ENCODE results near the gene PPP3R2. TPM values are rescaled to one million over a fixed set of nuclear protein-coding genes. Genes with fewer than 3 reads are reported as not detected.
A peak's percentile ranks its signal among the peaks of the same experiment; 100 is the strongest.
"Not testable (repeated sequence)": the region's sequence is repeated elsewhere in the genome, so short reads cannot be mapped to it uniquely, and the experiment has no call there.

The PPP3R2 gene
- total RNA-seq, 1 donor from 2014 or later: not detected

- peaks cover 36% of the 10 kb centered on the region for H3K27me3 Mint-ChIP-seq (ENCODE audit: low read depth)
- no peaks in the 10 kb centered on the region for H3K36me3 Mint-ChIP-seq (ENCODE audit: low read depth)
- no peaks in the 10 kb centered on the region for H3K9me3 Mint-ChIP-seq
- peak; percentile 18 for DNase-seq (ENCODE audit: low read depth, low spot score)
- H3K4me3 Mint-ChIP-seq: no peak overlapping the region
- no peak overlapping the region for H3K27ac Mint-ChIP-seq (ENCODE audit: unreplicated experiment)
- H3K4me1 Mint-ChIP-seq: peaks cover 3% of the 10 kb centered on the region
- TF ChIP-seq, protein P1, sequence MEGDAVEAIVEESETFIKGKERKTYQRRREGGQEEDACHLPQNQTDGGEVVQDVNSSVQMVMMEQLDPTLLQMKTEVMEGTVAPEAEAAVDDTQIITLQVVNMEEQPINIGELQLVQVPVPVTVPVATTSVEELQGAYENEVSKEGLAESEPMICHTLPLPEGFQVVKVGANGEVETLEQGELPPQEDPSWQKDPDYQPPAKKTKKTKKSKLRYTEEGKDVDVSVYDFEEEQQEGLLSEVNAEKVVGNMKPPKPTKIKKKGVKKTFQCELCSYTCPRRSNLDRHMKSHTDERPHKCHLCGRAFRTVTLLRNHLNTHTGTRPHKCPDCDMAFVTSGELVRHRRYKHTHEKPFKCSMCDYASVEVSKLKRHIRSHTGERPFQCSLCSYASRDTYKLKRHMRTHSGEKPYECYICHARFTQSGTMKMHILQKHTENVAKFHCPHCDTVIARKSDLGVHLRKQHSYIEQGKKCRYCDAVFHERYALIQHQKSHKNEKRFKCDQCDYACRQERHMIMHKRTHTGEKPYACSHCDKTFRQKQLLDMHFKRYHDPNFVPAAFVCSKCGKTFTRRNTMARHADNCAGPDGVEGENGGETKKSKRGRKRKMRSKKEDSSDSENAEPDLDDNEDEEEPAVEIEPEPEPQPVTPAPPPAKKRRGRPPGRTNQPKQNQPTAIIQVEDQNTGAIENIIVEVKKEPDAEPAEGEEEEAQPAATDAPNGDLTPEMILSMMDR (conservative IDR thresholded peaks at IDR 0.05): peak; percentile 82
These were observed 7.4 kb upstream of the PPP3R2 start for GRCh38 chr9:101601904-101602765.

DNA sequence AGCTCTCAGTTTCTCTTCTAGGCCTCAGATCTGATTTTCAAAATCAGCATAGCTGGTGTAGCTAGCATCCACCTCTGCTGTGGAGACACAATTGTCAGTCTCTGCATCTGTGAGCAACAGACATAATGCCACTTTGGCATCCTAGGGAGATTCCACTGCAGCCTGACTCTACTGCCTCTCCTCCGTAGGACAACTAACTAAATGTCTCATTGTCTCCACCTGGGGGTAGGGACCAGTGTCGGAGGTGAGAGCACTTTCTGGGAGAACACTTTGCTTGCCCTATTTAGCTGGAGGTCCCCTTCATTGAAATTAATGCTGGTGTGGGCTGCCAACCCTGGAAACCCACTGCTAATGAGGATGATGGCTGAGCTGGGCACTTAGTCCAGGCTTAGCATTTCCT lies 1.4 kb downstream of the PPP3R2 start:
- Mint-ChIP-seq H3K27ac (ENCODE audit: unreplicated experiment) (no peak overlapping the region), H3K4me1 (no peaks in the 10 kb centered on the region), H3K4me3 (no peak overlapping the region), H3K27me3 (ENCODE audit: low read depth) (peaks cover 39% of the 10 kb centered on the region), H3K36me3 (ENCODE audit: low read depth) (no peaks in the 10 kb centered on the region), H3K9me3 (no peaks in the 10 kb centered on the region)
- TF ChIP-seq, protein P1 (conservative IDR thresholded peaks at IDR 0.05): no peak
- no peak for DNase-seq (ENCODE audit: low read depth, low spot score)

GRCh38 chr9:101592788-101593187 lies 2.0 kb downstream of the PPP3R2 start:
- TF ChIP-seq, protein P1 (conservative IDR thresholded peaks at IDR 0.05): no peak
- Mint-ChIP-seq H3K4me3 (no peak overlapping the region), H3K9me3 (no peaks in the 10 kb centered on the region)

DNA sequence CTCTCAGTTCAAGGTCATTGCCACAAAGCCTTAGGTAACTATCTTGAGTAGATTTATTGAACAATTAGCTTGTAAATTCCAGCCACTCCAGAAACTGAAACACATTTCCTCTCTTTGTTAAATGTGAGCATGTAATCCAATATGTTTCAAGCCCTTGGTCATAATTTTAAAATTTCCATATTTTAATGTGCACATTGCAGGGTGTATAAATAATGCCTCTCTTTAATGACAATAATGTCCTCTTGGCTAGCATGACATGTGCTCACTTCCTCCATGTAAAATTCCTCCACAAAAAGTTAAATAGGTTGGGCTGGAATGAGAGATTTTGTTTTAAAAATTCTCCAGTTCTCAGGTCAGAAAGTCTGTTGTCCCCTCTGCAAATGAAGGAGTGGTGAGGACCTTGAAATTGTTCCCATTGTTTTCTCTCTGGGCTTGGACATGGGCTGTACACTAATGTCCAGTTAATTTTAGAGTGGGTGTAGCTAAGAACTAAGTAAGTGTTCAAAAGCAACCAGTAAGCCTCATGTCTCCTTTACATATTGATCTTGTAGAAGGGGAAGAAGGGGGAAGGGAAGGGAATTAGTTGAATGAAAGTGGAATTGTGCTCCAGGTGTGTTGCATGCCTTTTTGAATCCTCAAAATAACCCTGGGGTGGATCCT lies 2.9 kb downstream of the PPP3R2 start:
- H3K4me1 Mint-ChIP-seq: no peaks in the 10 kb centered on the region
- peaks cover 34% of the 10 kb centered on the region for H3K27me3 Mint-ChIP-seq (ENCODE audit: low read depth)
- no peak overlapping the region for H3K27ac Mint-ChIP-seq (ENCODE audit: unreplicated experiment)
- DNase-seq (ENCODE audit: low read depth, low spot score): no peak
- H3K9me3 Mint-ChIP-seq: no peaks in the 10 kb centered on the region
- no peak overlapping the region for H3K4me3 Mint-ChIP-seq
- TF ChIP-seq, protein P1 (conservative IDR thresholded peaks at IDR 0.05): no peak
- H3K36me3 Mint-ChIP-seq (ENCODE audit: low read depth): no peaks in the 10 kb centered on the region

More at GRCh38 chr9:101592788-101593187, 2.0 kb downstream of the PPP3R2 start:
- Mint-ChIP-seq H3K27me3 (ENCODE audit: low read depth) (peaks cover 39% of the 10 kb centered on the region), H3K4me1 (no peaks in the 10 kb centered on the region), H3K36me3 (ENCODE audit: low read depth) (no peaks in the 10 kb centered on the region), H3K27ac (ENCODE audit: unreplicated experiment) (no peak overlapping the region)
- DNase-seq (ENCODE audit: low read depth, low spot score): no peak

DNA sequence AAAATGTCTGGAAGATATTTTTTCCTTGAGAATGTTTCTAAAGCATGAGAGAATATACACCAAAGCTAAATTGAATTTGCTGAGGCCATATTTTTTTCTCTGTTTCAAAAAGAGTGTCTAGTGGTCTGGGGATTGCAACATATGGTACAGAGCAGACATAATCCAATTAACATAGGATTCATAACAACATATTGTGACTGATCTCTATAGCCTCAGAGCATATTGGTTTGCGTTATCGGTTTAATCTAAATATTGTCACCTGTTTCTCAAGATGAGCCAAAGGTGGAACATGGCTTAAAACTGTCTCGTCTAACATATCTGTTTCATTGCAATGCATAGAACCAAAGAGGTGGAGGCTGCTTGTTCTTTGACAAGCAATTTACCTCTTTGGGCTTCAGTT lies 3.9 kb downstream of the PPP3R2 start:
- Mint-ChIP-seq H3K4me3 (no peak overlapping the region), H3K27me3 (ENCODE audit: low read depth) (peaks cover 33% of the 10 kb centered on the region), H3K9me3 (no peaks in the 10 kb centered on the region), H3K4me1 (no peaks in the 10 kb centered on the region), H3K36me3 (ENCODE audit: low read depth) (no peaks in the 10 kb centered on the region), H3K27ac (ENCODE audit: unreplicated experiment) (no peak overlapping the region)
- DNase-seq (ENCODE audit: low read depth, low spot score): no peak
- TF ChIP-seq, protein P1 (conservative IDR thresholded peaks at IDR 0.05): no peak

- not testable (repeated sequence) for H3K4me1 Mint-ChIP-seq; H3K9me3 Mint-ChIP-seq; DNase-seq (ENCODE audit: low read depth, low spot score); H3K36me3 Mint-ChIP-seq (ENCODE audit: low read depth); H3K4me3 Mint-ChIP-seq; H3K27ac Mint-ChIP-seq (ENCODE audit: unreplicated experiment)
- peaks cover 25% of the 10 kb centered on the region for H3K27me3 Mint-ChIP-seq (ENCODE audit: low read depth)
These were observed 4.7 kb downstream of the PPP3R2 start for GRCh38 chr9:101590074-101590473.

Measured in neural crest cell (in vitro differentiated cells).